GM20000 (cell line): ENCODE results near the gene C1QTNF6.
A peak's percentile ranks its signal among the peaks of the same experiment; 100 is the strongest.

Experiments used
- DNase-seq: peaks from one replicate; pipeline ENCODE4 v3.0.0; 2012; ENCODE audit warnings: low spot score
- CTCF ChIP-seq: IDR thresholded peaks from 2 replicates; pipeline ENCODE4 v1.5.1; 2012; ENCODE audit warnings: mild to moderate bottlenecking, control low read depth; ENCODE audit errors: extremely low read depth, missing control alignments

Gene C1QTNF6

GRCh38 chr22:37169406-37169805 is 18.6 kb downstream of the C1QTNF6 start:
- TF ChIP-seq CTCF, result no peak
- DNase-seq, result no peak

- no peak for TF ChIP-seq CTCF
- DNase-seq, result no peak
Measured at GRCh38 chr22:37167981-37168647, 19.9 kb downstream of the C1QTNF6 start.

GRCh38 chr22:37167176-37167980 is 20.7 kb downstream of the C1QTNF6 start:
- TF ChIP-seq CTCF, result no peak
- DNase-seq, result no peak

- DNase-seq, result peak; percentile 80
- TF ChIP-seq CTCF, result peak; percentile 83
Measured at GRCh38 chr22:37166675-37167066, 21.4 kb downstream of the C1QTNF6 start.

GRCh38 chr22:37165940-37166674 is 21.9 kb downstream of the C1QTNF6 start:
- TF ChIP-seq CTCF, result no peak
- no peak for DNase-seq

GRCh38 chr22:37165066-37165465 is 23.0 kb downstream of the C1QTNF6 start:
- TF ChIP-seq CTCF, result no peak
- DNase-seq, result no peak

- DNase-seq, result no peak
- no peak for TF ChIP-seq CTCF
Measured at GRCh38 chr22:37164505-37164887, 23.6 kb downstream of the C1QTNF6 start.
